Breast epithelium (tissue), 3 donors: Measurements from ENCODE around the gene OSBPL3.

Source experiments
- CTCF ChIP-seq, 3 donors: fragments of 450-650 bp; IDR thresholded peaks; one replicate each; pipeline ENCODE4 v1.5.1; 2016 to 2017; ENCODE audit warnings: antibody characterized with exemption in 3 of 3, mild to moderate bottlenecking in 3 of 3, moderate library complexity in 3 of 3
- POLR2A ChIP-seq: fragments of 450-650 bp; IDR thresholded peaks from one replicate; pipeline ENCODE4 v1.6.1; 2016; ENCODE audit warnings: antibody characterized with exemption, mild to moderate bottlenecking, moderate library complexity
- POLR2AphosphoS5 ChIP-seq, 3 donors: sonication (generic); formaldehyde crosslinking; IDR thresholded peaks; one replicate each; pipeline ENCODE4 v1.6.1; 2017; ENCODE audit warnings: antibody characterized with exemption in 3 of 3

DNA sequence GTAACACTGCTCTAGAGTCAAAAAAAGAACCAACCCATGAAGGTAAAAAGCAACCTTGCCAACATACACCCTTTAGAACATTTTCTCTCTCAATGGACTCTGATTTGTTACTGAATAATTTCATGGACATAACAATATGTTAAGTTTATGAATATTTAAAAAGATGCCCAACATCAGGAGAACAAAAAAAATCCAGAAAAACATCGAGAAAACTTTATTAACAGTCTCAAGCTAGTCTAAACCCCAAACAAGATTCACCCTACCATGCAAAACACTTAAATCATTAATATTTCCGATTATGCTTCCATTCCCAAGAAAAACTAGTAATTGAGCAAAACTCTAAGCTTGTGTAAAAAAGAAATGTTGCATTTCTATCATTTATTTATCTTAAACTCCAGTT is 46.7 kb downstream of the OSBPL3 start:
- TF ChIP-seq CTCF (IDR thresholded peaks at IDR 0.05): no peak
- no peak for TF ChIP-seq POLR2A
- no peak for TF ChIP-seq POLR2AphosphoS5 (IDR thresholded peaks at IDR 0.05)
